NCI-H526 treated with DMSO at 0.1 percent for 48 hours (cell line): ENCODE data around the gene AMPD2.

ENCODE experiments used
- DNase-seq: peaks from one replicate; lab custom pipeline; 2025; lab: John Stamatoyannopoulos, UW

Gene AMPD2

DNA sequence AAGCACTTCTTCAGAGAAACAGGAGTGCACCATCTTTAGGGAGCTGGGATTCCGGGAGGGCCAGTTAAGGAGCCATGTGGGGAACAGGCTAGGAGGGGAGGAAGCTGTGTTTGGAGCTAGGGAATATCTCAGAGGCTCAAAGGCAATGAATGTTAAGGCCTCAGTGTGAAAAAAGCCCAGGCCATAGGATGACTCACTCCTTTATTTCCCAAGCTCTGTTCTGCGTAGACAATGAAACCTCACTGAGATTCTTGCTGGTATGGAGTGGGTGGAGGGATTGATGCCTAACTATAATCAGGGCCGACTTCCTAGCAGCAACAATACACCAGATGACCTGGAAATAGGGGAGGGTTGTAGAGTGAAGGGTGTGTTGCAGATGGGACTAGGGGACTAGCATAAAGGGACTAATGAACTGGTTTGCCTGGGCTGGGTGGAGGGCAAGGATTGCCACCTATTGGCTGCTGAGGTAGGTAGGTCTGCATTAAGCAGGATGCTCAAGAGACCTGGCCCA lies 2.3 kb upstream of the AMPD2 start:
- DNase-seq, result no peak

DNA sequence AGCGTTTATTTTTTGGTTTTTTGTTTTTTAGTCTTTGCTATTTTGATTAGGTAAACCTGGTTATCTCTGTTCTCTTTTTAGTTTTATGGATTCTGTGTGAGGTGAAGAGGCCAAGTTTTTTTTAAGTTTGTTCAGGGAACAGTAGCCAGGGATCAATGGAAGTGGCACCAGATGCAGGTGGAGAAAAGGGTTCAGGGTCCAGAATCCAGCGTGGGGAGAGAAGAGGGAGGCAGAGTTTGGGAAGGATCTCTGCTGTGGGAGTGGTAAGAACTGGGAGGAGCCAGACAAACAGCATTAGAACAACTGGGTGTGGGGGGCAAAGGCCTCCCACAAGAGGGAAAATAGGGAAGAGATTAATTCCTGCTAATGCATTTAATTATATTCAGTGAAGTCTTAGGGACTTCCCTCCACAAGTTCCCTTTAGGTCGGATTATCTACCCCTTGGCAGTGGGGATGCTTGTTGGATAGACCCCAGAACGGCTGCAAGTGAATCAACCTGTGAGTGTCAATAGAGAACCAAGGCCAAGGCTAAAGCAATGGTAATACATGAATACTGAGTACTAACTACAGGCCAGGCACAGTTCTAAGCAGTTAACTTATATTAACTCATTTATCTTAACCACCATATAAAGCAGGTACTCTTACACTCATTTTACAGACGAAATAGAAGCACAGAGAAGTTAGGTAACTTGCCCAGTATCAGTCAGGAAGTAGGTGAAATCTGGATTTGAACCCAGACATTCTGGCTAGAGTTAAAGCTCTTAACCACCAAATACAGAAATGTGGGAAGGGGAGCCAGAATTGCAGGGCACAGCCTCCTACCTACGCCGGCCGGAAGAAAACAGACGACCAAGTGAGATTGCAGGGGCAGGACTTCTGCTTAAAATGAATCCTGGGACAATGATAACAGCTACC lies 719 bp upstream of the AMPD2 start:
- DNase-seq, result no peak

DNA sequence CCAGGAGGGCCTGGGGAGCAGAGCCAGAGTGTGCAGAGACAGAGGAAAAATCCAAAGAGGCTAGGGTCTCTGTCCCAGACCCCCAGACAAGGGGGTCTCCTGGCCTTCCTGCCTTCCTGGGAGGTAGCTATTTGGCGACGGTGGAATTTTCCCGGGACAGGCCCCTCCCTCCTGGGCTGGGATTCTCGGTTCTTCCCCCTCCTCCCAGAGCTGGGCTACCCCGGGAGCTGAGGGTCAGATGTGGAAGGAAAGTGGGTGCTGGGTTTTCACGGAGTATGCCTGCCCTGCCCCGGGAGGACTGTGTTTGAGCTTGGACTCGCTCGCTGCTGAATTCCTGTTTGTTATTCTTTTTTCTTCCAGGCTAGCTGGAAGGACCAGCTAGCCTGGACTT lies 759 bp downstream of the AMPD2 start:
- DNase-seq, result peak; percentile 50

DNA sequence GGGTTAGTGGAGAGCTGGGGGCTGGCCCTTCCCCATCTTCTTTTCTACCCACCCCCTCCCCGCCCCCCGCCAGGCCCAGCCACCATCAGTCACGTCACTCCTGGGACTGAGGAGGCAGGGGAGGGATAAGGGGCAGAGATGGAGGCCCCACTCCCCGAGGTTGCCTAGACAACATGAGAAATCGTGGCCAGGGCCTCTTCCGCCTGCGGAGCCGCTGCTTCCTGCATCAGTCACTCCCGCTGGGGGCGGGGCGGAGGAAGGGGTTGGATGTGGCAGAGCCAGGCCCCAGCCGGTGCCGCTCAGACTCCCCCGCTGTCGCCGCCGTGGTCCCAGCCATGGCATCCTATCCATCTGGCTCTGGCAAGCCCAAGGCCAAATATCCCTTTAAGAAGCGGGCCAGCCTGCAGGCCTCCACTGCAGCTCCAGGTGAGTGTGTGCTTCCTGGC lies 1.2 kb downstream of the AMPD2 start:
- peak; percentile 76 for DNase-seq

DNA sequence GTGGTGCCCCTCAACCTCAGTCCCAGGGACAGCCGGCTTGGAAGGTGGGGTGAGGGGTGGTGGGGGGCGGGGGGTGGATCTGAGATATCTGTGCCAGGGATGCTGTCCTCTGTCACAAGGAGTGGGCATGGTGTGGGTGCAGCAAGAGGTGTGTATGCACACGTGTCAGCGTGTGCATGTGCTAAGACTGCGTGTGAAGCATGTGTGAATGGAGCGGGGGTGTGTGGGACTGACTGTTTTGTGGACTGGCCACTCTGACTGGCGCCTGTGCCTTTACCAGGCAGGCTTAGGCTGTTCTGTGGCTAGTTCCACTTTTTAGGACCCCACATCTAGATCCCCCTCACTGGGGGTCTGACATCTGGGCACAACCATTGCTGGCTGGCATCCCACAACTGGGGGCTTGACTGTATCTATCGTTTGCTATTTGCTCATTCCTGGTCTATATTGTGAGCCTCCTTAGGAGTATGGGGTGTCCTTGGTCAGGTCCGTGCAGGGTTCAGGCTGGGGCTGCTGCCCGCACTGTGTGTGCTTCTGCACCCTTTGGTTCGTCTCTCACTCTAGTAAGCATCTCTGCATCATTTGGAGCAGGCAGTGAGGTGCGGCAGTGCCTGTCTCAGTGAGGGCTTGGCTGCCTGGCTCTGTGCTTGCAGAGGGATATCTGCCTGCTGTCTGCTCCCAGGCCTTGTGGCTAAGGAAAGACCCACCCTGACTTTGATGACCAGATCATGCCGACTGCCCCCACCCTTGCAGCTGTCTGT lies 1.9 kb downstream of the AMPD2 start:
- no peak for DNase-seq

GRCh38 chr1:109622137-109622892 lies 2.7 kb downstream of the AMPD2 start:
- no peak for DNase-seq

GRCh38 chr1:109622895-109623294 lies 3.3 kb downstream of the AMPD2 start:
- no peak for DNase-seq

DNA sequence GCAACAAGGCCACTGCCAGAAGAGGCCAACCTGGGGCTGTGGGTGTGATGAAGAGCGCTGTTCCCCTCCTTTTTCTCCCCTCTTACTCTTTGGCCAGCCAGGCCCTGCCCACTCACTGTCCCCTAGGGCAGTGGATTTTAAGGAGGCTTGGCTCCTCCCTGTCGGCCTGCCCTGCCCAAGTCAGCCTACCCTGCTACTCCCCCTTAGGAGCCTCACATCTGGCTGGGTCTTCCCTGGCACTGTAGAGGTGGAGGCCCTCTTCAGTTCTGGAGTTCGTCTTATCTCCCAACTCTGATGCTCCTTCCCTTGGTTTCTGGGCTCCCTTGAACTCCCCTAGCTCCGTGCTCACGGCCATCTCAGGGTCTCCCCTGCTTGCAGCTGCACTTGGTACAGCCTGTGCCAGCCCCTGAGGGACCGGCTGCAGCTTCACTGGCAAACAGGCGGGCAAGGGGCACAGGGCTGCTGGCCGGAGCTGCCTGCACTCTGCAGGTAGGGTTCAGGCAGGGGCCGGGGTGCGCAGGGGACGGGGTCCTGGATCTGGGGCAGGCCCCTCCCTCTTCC lies 4.0 kb downstream of the AMPD2 start:
- no peak for DNase-seq

GRCh38 chr1:109624201-109625010 lies 4.8 kb downstream of the AMPD2 start:
- DNase-seq, result no peak

GRCh38 chr1:109625176-109625575 lies 5.5 kb downstream of the AMPD2 start:
- DNase-seq, result no peak

- DNase-seq, result no peak
Measured at GRCh38 chr1:109625601-109626560, 6.2 kb downstream of the AMPD2 start.

- no peak for DNase-seq
Measured at GRCh38 chr1:109626682-109627408, 7.2 kb downstream of the AMPD2 start.

- no peak for DNase-seq
Measured at GRCh38 chr1:109627692-109628399, 8.2 kb downstream of the AMPD2 start.

DNA sequence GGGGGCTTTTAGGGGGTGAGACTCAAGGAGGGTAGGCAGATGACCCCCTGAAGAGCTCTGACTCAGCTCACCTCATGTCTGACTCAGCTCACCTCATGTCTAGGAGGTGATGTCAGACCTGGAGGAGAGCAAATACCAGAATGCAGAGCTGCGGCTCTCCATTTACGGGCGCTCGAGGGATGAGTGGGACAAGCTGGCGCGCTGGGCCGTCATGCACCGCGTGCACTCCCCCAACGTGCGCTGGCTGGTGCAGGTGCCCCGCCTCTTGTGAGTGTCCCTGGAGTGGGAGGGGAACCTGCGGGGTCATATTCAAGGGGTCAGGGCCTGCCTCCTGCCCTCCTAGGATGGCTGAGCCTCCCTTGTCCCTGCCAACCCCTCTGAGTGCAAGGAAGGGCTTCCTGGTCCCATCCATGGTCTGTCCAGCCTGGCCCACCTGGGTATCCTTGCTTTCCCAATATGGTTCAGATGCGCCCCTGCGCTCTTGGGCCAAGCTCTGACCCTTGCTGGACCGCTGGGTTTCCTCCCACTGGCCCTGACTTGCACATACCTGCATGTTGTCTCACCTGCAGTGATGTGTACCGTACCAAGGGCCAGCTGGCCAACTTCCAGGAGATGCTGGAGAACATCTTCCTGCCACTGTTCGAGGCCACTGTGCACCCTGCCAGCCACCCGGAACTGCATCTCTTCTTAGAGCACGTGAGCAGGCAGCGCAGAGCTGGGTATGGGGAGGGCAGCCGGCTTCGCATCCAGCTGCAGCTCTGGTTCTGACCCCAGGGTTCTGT lies 9.1 kb downstream of the AMPD2 start:
- DNase-seq, result no peak

DNA sequence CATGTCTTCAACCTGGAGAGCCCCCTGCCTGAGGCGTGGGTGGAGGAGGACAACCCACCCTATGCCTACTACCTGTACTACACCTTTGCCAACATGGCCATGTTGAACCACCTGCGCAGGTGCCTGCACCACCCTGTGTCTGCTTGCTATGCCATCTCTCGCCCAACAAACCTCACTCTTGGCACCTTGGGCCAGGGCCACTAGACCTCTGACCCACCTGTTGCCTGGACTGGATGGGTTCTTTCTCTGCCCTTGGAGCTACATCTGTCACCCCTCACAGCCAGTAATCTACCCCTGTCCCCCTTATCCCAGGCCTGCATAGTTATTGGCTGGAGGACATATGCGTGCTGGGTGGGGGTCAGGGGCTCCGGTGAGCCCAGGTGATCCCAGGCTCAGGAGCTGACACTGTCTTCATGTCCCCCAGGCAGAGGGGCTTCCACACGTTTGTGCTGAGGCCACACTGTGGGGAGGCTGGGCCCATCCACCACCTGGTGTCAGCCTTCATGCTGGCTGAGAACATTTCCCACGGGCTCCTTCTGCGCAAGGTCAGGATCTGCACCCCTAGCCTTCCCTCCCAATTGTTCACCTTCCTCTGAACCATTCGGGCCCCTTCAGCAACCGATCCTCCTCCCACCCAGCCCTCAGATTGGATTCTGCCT lies 9.9 kb downstream of the AMPD2 start:
- no peak for DNase-seq

GRCh38 chr1:109630081-109630897 lies 10.7 kb downstream of the AMPD2 start:
- no peak for DNase-seq
